Neural cell (in vitro differentiated cells): ENCODE measurements around the gene GAB4. TPM values are rescaled to one million over a fixed set of nuclear protein-coding genes. Genes with fewer than 3 reads are reported as not detected.

Experiments used
- H2AFZ ChIP-seq: fragments of 200-600, 300-800 bp; sonication (generic), shearing (Covaris generic); 2 replicates; pipeline ENCODE4 v1.6.0; 2014; ENCODE audit warnings: low read depth, mild to moderate bottlenecking, antibody characterized with exemption, low read length, moderate library complexity
- H3F3A ChIP-seq: fragments of 200-600 bp; shearing (Covaris generic); 2 replicates; pipeline ENCODE4 v1.6.1; 2016; ENCODE audit warnings: mild to moderate bottlenecking, moderate library complexity, mixed read lengths, antibody characterized with exemption, low read length; ENCODE audit not compliant: insufficient read depth, poor library complexity, severe bottlenecking
- H3K27ac ChIP-seq: fragments of 200-600, 300-800 bp; sonication (generic), shearing (Covaris generic); 2 replicates; pipeline ENCODE4 v1.5.1; 2014; ENCODE audit warnings: mild to moderate bottlenecking, low read length, moderate library complexity
- H3K27me3 ChIP-seq: fragments of 300-800, 200-600 bp; sonication (generic), shearing (Covaris generic); 2 replicates; pipeline ENCODE4 v1.6.0; 2014; ENCODE audit warnings: mild to moderate bottlenecking, low read depth, low read length, moderate library complexity; ENCODE audit not compliant: insufficient read depth
- H3K36me3 ChIP-seq: fragments of 300-800, 200-600 bp; sonication (generic), shearing (Covaris generic); 2 replicates; pipeline ENCODE4 v1.5.1; 2014; ENCODE audit warnings: mild to moderate bottlenecking, antibody characterized with exemption, low read length, moderate library complexity; ENCODE audit not compliant: insufficient read depth
- H3K4me2 ChIP-seq: fragments of 300-800, 200-600 bp; sonication (generic), shearing (Covaris generic); 2 replicates; pipeline ENCODE4 v1.6.0; 2014; ENCODE audit warnings: mild to moderate bottlenecking, low read length
- H3K4me3 ChIP-seq: fragments of 300-800, 200-600 bp; sonication (generic), shearing (Covaris generic); 2 replicates; pipeline ENCODE4 v1.5.1; 2014; ENCODE audit warnings: mild to moderate bottlenecking, low read length, moderate library complexity
- H3K79me2 ChIP-seq: fragments of 200-600 bp; shearing (Covaris generic); replicated peaks from 2 replicates; pipeline ENCODE4 v1.6.0; 2014; ENCODE audit warnings: mild to moderate bottlenecking, low read length, moderate library complexity; ENCODE audit not compliant: insufficient read depth
- H3K9ac ChIP-seq: fragments of 300-800, 200-600 bp; sonication (generic), shearing (Covaris generic); 2 replicates; pipeline ENCODE4 v1.6.1; 2016; ENCODE audit warnings: mild to moderate bottlenecking, low read length, mixed read lengths
- H3K9me2 ChIP-seq: fragments of 200-600 bp; shearing (Covaris generic); 2 replicates; pipeline ENCODE4 v1.6.1; 2016; ENCODE audit warnings: mild to moderate bottlenecking, low read length, mixed read lengths; ENCODE audit not compliant: insufficient read depth
- H3K9me3 ChIP-seq: fragments of 200-600, 300-800 bp; sonication (generic), shearing (Covaris generic); 2 replicates; pipeline ENCODE4 v1.6.1; 2016; ENCODE audit warnings: mild to moderate bottlenecking, mixed run types, low read length, moderate library complexity, mixed read lengths
- H4K20me1 ChIP-seq: fragments of 200-600 bp; shearing (Covaris generic); 2 replicates; pipeline ENCODE4 v1.6.1; 2016; ENCODE audit warnings: mild to moderate bottlenecking, mixed run types; ENCODE audit not compliant: insufficient read depth
- CTCF ChIP-seq: fragments of 450-650 bp; IDR thresholded peaks from 2 replicates; pipeline ENCODE4 v1.5.1; 2014; ENCODE audit warnings: antibody characterized with exemption, mild to moderate bottlenecking, moderate library complexity; ENCODE audit not compliant: poor library complexity, severe bottlenecking
- EP300 ChIP-seq: fragments of 450-650 bp; conservative IDR thresholded peaks from 2 replicates; pipeline ENCODE4 v1.6.1; 2014; ENCODE audit warnings: antibody characterized with exemption, mild to moderate bottlenecking, moderate library complexity; ENCODE audit not compliant: poor library complexity, severe bottlenecking
- EZH2 ChIP-seq: fragments of 200-600, 300-800 bp; shearing (Covaris generic), sonication (generic); IDR thresholded peaks from 2 replicates; pipeline ENCODE4 v1.6.1; 2014; ENCODE audit warnings: antibody characterized with exemption, low read length, borderline replicate concordance, mild to moderate bottlenecking; ENCODE audit not compliant: insufficient read depth, poor library complexity, severe bottlenecking
- MXI1 ChIP-seq: fragments of 450-650 bp; conservative IDR thresholded peaks from 2 replicates; pipeline ENCODE4 v1.6.1; 2014; ENCODE audit warnings: antibody characterized with exemption, mild to moderate bottlenecking; ENCODE audit not compliant: poor library complexity, severe bottlenecking
- POLR2AphosphoS5 ChIP-seq: IDR thresholded peaks from 2 replicates; pipeline ENCODE4 v1.6.1; 2012
- RAD21 ChIP-seq: fragments of 450-650 bp; conservative IDR thresholded peaks from 2 replicates; pipeline ENCODE4 v1.6.1; 2014; ENCODE audit warnings: antibody characterized with exemption, mild to moderate bottlenecking, moderate library complexity
- SMC3 ChIP-seq: fragments of 450-650 bp; conservative IDR thresholded peaks from 2 replicates; pipeline ENCODE4 v1.6.1; 2014; ENCODE audit warnings: antibody characterized with exemption, mild to moderate bottlenecking, moderate library complexity; ENCODE audit not compliant: poor library complexity
- TAF1 ChIP-seq: IDR thresholded peaks from 2 replicates; pipeline ENCODE4 v1.6.1; 2012; ENCODE audit warnings: low read depth
- polyA plus RNA-seq: library from polyadenylated mRNA; depleted of rRNA; stranded (reverse); fragments of >200 nt; gene quantifications from 2 replicates; pipeline ENCODE4 v1.2.3, GENCODE V29; 2014
- TF ChIP-seq, protein P1 (sequence below): IDR thresholded peaks from 2 replicates; pipeline ENCODE4 v1.6.1; 2012; ENCODE audit warnings: borderline replicate concordance

The GAB4 gene
- polyA plus RNA-seq, 1 donor from 2014 or later = not detected

DNA sequence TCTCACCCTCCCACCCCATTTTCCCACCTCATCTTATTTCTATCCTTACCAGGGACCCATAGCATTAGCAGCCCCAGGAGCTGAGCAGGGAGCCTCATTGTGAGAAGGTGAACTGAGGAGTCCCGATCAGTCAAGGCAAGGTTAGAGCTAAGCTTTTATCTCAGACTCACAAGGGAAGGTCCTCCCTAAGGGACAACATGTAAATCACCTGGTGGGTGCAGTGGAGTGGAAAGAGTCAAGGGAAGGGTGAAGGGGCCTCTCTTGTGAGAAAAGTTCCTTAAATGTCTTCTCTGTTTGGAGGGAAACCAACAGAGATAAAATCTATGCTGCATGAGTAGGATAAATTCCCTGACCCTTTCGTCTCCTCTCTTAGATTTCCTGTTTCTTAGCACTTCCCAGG is 85.9 kb downstream of the GAB4 start:
- Histone ChIP-seq H3K27me3 (no peaks in the 10 kb centered on the region), H2AFZ (no peak overlapping the region), H3K9ac (no peak overlapping the region), H3K36me3 (no peaks in the 10 kb centered on the region), H3K79me2 (no peaks in the 10 kb centered on the region), H3K9me3 (no peaks in the 10 kb centered on the region), H3K4me3 (no peak overlapping the region), H3K9me2 (no peaks in the 10 kb centered on the region), H3F3A (no peaks in the 10 kb centered on the region), H3K4me2 (no peak overlapping the region), H3K27ac (no peak overlapping the region), H4K20me1 (no peaks in the 10 kb centered on the region)
- TF ChIP-seq CTCF (no peak), SMC3 (no peak), EZH2 (no peak), TAF1 (no peak), EP300 (no peak), MXI1 (no peak), POLR2AphosphoS5 (no peak), RAD21 (no peak)
- TF ChIP-seq, protein P1, sequence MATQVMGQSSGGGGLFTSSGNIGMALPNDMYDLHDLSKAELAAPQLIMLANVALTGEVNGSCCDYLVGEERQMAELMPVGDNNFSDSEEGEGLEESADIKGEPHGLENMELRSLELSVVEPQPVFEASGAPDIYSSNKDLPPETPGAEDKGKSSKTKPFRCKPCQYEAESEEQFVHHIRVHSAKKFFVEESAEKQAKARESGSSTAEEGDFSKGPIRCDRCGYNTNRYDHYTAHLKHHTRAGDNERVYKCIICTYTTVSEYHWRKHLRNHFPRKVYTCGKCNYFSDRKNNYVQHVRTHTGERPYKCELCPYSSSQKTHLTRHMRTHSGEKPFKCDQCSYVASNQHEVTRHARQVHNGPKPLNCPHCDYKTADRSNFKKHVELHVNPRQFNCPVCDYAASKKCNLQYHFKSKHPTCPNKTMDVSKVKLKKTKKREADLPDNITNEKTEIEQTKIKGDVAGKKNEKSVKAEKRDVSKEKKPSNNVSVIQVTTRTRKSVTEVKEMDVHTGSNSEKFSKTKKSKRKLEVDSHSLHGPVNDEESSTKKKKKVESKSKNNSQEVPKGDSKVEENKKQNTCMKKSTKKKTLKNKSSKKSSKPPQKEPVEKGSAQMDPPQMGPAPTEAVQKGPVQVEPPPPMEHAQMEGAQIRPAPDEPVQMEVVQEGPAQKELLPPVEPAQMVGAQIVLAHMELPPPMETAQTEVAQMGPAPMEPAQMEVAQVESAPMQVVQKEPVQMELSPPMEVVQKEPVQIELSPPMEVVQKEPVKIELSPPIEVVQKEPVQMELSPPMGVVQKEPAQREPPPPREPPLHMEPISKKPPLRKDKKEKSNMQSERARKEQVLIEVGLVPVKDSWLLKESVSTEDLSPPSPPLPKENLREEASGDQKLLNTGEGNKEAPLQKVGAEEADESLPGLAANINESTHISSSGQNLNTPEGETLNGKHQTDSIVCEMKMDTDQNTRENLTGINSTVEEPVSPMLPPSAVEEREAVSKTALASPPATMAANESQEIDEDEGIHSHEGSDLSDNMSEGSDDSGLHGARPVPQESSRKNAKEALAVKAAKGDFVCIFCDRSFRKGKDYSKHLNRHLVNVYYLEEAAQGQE = no peak

DNA sequence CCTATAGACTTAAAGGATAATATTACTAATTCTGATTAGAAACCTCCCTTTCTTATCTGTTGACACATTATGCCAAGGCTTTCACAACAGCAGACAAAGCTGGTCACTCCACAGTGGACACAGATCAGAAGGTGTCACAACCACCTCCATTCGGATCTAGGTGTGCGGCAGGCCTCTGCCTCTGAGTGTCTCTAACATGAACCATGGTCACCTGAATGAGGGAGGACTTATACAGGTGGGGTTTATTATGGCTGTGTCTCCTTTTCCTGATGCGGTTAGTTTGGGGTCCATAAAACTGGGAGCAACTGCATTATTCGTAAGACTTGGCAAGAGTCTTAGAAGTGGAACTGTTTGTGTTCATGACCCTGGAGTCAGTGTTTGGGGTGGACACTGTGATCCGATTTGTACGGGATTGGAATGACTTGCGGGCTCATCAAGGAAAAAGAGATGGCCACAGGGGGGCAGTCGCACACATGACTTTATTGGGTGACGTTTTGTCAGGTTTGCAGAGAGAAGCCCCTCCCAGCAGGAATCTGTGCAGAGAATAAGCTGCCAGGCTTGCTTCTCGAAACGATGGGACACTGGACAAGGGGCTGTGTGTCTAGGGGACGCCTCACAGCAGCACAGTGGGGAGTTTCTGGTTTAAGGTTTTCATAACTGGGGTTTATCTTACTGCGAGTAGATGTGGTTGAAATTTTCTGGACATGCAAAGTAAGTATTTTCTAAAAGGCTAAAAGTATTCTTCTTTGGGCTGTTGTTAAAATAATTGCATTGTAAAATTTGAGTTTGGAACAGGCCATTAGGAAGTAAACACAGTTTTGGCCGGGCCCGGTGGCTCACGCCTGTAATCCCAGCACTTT is 90.6 kb downstream of the GAB4 start:
- Histone ChIP-seq H2AFZ (no peak overlapping the region), H3K9me3 (no peaks in the 10 kb centered on the region), H3K4me2 (no peak overlapping the region), H3K27me3 (no peaks in the 10 kb centered on the region), H3K9ac (no peak overlapping the region), H4K20me1 (no peaks in the 10 kb centered on the region), H3K36me3 (no peaks in the 10 kb centered on the region), H3K9me2 (no peaks in the 10 kb centered on the region), H3K4me3 (no peak overlapping the region), H3K79me2 (no peaks in the 10 kb centered on the region), H3F3A (no peaks in the 10 kb centered on the region), H3K27ac (no peak overlapping the region)
- TF ChIP-seq TAF1 = no peak
- no peak for TF ChIP-seq POLR2AphosphoS5
- peak; percentile 48 for TF ChIP-seq RAD21
- TF ChIP-seq, protein P1 = no peak
- no peak for TF ChIP-seq EP300
- no peak for TF ChIP-seq MXI1
- TF ChIP-seq CTCF = peak; percentile 58
- peak; percentile 50 for TF ChIP-seq SMC3
- TF ChIP-seq EZH2 = no peak
